Nephron progenitor cell (in vitro differentiated cells): Measurements from ENCODE around the gene SLC2A9.
"Not testable (repeated sequence)": the region's sequence is repeated elsewhere in the genome, so short reads cannot be mapped to it uniquely, and the experiment has no call there.

Experiments used
- DNase-seq: peaks from one replicate; pipeline ENCODE4 v3.0.0; 2021
- H3K27ac Mint-ChIP-seq: 2 replicates; pipeline ENCODE4 v1.8.0; 2021; ENCODE audit warnings: mild to moderate bottlenecking, moderate library complexity, mixed read lengths
- H3K27me3 Mint-ChIP-seq: 2 replicates; pipeline ENCODE4 v1.8.0; 2021; ENCODE audit warnings: mild to moderate bottlenecking, low read depth, mixed read lengths; ENCODE audit not compliant: poor library complexity
- H3K36me3 Mint-ChIP-seq: 2 replicates; pipeline ENCODE4 v1.8.0; 2021; ENCODE audit warnings: low read depth, mixed read lengths
- H3K4me1 Mint-ChIP-seq: 2 replicates; pipeline ENCODE4 v1.8.0; 2021; ENCODE audit warnings: mixed read lengths
- H3K4me3 Mint-ChIP-seq: 2 replicates; pipeline ENCODE4 v1.8.0; 2021; ENCODE audit warnings: mild to moderate bottlenecking, moderate library complexity, mixed read lengths
- H3K9me3 Mint-ChIP-seq: 2 replicates; pipeline ENCODE4 v1.8.0; 2021; ENCODE audit warnings: mild to moderate bottlenecking, moderate library complexity, mixed read lengths
- CTCF ChIP-seq: fragments of 200-600 bp; sonication (generic); IDR thresholded peaks from 2 replicates; pipeline ENCODE4 v1.5.0; 2021; ENCODE audit warnings: antibody characterized with exemption

The SLC2A9 gene

GRCh38 chr4:9811806-9812205 is 209.5 kb downstream of the SLC2A9 start:
- H3K36me3 Mint-ChIP-seq = no peaks in the 10 kb centered on the region
- H3K4me1 Mint-ChIP-seq = peaks cover 29% of the 10 kb centered on the region
- no peaks in the 10 kb centered on the region for H3K9me3 Mint-ChIP-seq
- no peak overlapping the region for H3K4me3 Mint-ChIP-seq
- TF ChIP-seq CTCF = no peak
- no peak overlapping the region for H3K27ac Mint-ChIP-seq
- no peak for DNase-seq
- peaks cover 6% of the 10 kb centered on the region for H3K27me3 Mint-ChIP-seq

GRCh38 chr4:9808077-9808476 is 213.2 kb downstream of the SLC2A9 start:
- TF ChIP-seq CTCF = no peak
- Mint-ChIP-seq H3K9me3 (no peaks in the 10 kb centered on the region), H3K27ac (no peak overlapping the region), H3K27me3 (peaks cover 5% of the 10 kb centered on the region), H3K36me3 (no peaks in the 10 kb centered on the region), H3K4me1 (peaks cover 35% of the 10 kb centered on the region), H3K4me3 (no peak overlapping the region)
- DNase-seq = peak; percentile 40

DNA sequence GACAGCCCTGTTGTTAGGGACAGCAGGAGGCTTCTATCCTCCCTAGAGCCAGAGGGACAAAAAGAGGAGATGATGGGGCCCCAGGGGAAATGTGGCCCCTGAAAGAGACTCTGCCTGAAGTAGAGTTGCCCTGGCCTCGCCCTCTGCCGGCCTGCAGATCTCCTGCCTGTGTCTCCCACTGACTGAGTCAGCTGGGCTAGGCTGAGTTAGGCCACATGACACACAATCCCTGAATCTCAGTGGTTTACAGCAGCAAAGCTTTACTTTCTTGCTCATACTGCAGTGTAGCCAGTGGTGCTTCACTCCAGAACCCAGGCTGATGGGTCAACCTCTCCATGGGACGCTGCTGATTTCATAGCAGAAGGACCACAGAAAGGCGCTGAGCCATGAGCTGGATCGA is 216.4 kb downstream of the SLC2A9 start:
- Mint-ChIP-seq H3K4me1 (peaks cover 29% of the 10 kb centered on the region), H3K4me3 (no peak overlapping the region)

DNA sequence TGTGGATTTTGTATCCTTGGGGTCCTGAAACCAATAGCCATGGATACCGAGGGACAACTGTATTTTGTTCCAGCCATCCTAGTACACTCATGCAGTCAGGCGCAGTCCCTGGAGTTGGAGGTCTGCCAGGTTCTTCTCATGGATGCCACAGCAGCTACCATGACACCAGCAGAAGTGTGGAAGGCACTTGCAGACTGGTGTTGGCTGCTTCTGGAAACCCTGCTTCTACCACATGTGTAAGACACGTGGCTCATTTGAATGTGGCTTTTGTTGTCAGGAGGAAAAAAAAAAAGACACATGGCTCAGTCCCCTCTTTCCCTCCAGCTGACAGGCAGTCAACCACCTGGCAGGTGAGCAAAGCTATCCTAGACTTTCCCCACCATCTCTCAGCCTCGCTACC is 220.4 kb downstream of the SLC2A9 start:
- no peak for TF ChIP-seq CTCF
- H3K27ac Mint-ChIP-seq = no peak overlapping the region
- H3K27me3 Mint-ChIP-seq = peaks cover 21% of the 10 kb centered on the region
- H3K36me3 Mint-ChIP-seq = no peaks in the 10 kb centered on the region
- DNase-seq = no peak
- H3K4me1 Mint-ChIP-seq = peaks cover 6% of the 10 kb centered on the region
- no peak overlapping the region for H3K4me3 Mint-ChIP-seq
- no peaks in the 10 kb centered on the region for H3K9me3 Mint-ChIP-seq

More for the DNA sequence above, 216.4 kb downstream of the SLC2A9 start:
- Mint-ChIP-seq H3K27ac (no peak overlapping the region), H3K27me3 (peaks cover 10% of the 10 kb centered on the region), H3K36me3 (no peaks in the 10 kb centered on the region), H3K9me3 (no peaks in the 10 kb centered on the region)
- no peak for TF ChIP-seq CTCF
- no peak for DNase-seq

- not testable (repeated sequence) for H3K27ac Mint-ChIP-seq, H3K9me3 Mint-ChIP-seq, H3K36me3 Mint-ChIP-seq, H3K4me1 Mint-ChIP-seq, H3K4me3 Mint-ChIP-seq, DNase-seq
- H3K27me3 Mint-ChIP-seq = peaks cover 18% of the 10 kb centered on the region
Measured at GRCh38 chr4:9796641-9797040, 224.7 kb downstream of the SLC2A9 start.

GRCh38 chr4:9792381-9792780 is 228.9 kb downstream of the SLC2A9 start:
- Mint-ChIP-seq H3K27me3 (peaks cover 27% of the 10 kb centered on the region), H3K36me3 (no peaks in the 10 kb centered on the region), H3K27ac (no peak overlapping the region), H3K4me1 (no peaks in the 10 kb centered on the region), H3K9me3 (peaks cover 2% of the 10 kb centered on the region), H3K4me3 (no peak overlapping the region)
- no peak for DNase-seq
- TF ChIP-seq CTCF = no peak

DNA sequence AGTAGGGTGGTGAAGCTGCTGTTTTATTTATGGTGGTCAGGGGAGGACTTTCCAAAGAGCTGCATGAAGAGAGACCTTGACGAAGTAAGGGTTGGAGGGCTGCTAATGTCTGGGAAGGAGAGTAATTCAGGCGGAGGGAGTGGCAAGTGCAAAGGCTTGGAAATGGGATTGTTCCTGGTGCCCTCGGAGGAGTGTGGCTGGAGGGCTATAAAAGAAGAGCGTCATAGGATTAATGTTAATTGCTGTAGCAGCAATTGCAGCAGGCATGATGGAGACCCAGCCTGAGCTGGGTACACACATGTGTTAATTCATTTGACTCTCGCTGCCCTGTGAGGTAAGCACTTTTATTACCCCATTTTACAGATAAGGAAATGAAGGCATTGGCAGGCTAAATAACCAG is 235.4 kb downstream of the SLC2A9 start:
- Mint-ChIP-seq H3K9me3 (peaks cover 12% of the 10 kb centered on the region), H3K27me3 (peaks cover 83% of the 10 kb centered on the region)
- H3K36me3 Mint-ChIP-seq, H3K27ac Mint-ChIP-seq, DNase-seq, H3K4me1 Mint-ChIP-seq, H3K4me3 Mint-ChIP-seq: not testable (repeated sequence)
